ENCODE data around the gene ESR2.
"Not testable (repeated sequence)": the region's sequence is repeated elsewhere in the genome, so short reads cannot be mapped to it uniquely, and the experiment has no call there.

Gene ESR2

GRCh38 chr14:64195199-64195598 lies 99.0 kb downstream of the ESR2 start:
- DNase-seq, result no peak

GRCh38 chr14:64194404-64194803 lies 99.8 kb downstream of the ESR2 start:
- no peak for DNase-seq

GRCh38 chr14:64193821-64194220 lies 100.3 kb downstream of the ESR2 start:
- DNase-seq, result no peak

DNA sequence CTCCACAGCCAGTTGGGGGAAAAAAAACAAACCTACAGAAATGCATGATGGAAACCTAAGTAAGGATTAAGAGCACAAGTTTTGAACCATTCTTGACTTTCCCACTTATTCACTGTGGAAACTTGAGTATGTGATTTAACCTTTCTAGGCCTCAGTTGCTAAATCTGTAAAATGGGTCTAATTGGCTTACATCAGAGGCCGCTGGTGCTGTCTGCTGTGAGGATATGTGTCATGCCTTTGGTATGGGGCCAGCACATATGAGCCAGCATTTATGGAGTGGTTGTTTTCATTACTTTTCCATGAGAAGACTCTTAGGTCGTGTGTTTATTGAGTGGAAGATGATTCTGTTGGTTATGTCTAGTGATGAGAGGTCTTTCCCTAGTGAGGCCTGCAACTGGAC lies 102.4 kb downstream of the ESR2 start:
- DNase-seq, result no peak

GRCh38 chr14:64190974-64191502 lies 103.1 kb downstream of the ESR2 start:
- no peak for DNase-seq

- no peak for DNase-seq
These were observed 106.8 kb downstream of the ESR2 start for GRCh38 chr14:64187331-64187730.

DNA sequence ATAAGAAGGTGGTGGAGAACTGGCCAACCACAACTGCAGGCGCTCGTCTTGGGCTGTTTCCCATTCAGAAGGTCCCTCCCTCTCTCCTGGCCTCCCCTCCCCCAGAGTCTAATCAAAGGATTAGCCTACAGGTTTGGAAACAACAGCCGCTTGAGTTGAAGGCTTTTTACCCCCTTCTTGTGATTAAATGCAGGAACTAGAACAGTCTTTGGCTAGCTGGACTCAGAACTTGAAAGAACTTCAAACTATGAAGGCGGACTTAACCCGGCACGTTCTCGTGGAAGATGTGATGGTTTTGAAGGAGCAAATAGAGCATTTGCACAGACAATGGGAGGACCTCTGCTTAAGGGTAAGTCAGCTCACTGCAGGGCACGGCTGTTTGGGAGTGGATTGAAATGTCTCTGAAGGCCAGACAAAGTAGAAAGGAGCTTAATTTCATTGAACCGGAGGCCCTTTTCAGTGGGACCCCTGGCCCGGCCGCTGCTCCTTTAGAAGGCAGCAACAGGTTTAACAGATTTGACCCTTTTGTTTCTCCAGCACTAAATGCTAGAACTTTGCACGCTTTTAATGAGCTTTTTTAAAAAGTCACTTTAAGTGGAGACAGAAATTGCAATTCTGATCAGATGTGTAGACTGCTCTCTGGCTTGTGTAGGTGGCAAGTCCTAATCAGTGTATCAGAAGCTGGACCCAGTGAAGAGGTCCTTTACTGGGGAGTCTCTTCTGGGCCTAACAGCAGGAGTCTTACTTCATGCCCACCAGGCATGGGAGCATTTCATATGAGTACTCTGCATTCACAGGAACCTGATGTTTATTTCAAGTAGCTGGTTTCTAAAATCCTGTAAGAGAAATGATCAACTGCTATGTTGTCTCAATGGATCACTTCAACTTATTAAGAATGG lies 107.7 kb downstream of the ESR2 start:
- no peak for DNase-seq

DNA sequence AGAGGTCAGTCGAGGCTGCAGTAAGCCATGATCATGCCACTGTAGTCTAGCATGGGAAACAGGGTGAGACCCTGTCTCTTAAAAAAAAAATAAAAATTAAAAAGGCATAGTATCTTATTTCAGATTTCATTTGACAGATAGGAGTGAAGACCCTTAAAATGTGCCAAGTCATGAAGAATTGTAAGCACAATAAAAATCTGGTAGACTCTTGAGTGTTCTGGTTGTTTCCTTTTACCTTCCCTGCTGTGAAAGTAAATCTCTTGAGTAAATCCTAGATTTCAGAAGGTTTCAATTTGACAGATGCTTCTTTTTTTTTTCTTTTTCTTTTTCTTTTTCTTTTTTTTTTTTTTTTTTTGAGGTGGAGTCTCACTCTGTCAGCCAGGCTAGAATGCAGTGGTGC lies 109.0 kb downstream of the ESR2 start:
- DNase-seq, result no peak

DNA sequence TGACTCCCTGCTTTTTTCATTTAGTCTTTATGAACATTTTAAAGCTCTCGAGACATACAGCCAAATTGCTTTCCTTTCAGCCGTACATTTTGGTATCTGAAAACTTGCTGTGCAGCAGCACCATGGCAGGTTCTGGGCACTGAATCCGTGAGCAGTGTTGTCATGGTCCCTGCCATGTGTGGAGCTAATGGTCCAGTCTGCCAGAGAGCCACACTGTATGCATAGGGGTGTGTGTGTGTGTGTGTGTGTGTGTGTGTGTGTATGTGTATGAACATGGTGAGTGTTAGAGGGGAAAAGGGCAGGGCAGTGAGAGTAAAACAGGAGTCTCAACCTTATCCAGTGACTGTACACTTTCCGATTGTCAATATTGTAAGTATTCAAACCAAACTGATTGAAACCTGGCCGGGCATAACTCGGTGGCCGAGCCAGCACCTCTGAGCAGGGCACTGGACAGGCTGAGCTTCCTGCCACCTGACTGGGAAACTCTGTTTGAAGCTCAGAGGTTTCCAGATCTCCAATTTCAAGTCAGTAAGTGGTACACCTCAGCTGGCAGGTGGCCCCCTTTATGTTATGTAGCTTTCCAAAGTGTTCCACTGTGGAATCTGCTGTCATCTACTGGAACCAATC lies 110.0 kb downstream of the ESR2 start:
- DNase-seq, result no peak

GRCh38 chr14:64182908-64183307 lies 111.3 kb downstream of the ESR2 start:
- DNase-seq, result not testable (repeated sequence)

- DNase-seq, result no peak
These were observed 115.4 kb downstream of the ESR2 start for GRCh38 chr14:64178814-64179213.

DNA sequence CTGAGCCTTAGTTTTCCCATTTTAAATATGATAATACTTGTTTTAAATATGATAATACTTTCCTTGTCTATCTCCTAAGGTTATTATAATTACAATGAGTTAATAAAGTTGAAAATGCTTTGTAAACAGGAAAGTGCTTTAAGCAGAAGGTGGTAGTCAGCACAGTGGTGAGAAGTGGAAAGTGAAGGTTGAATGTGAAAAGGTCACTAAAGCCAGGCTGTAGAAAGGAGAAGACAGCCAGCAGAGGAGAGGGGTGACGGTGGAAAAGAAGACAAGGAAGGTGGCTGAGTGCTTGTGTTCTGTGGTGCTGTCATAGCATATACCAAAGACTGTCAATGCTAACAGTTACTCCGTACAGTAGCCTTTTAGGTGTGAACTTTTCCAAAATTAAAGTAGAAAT lies 117.8 kb downstream of the ESR2 start:
- DNase-seq, result no peak

DNA sequence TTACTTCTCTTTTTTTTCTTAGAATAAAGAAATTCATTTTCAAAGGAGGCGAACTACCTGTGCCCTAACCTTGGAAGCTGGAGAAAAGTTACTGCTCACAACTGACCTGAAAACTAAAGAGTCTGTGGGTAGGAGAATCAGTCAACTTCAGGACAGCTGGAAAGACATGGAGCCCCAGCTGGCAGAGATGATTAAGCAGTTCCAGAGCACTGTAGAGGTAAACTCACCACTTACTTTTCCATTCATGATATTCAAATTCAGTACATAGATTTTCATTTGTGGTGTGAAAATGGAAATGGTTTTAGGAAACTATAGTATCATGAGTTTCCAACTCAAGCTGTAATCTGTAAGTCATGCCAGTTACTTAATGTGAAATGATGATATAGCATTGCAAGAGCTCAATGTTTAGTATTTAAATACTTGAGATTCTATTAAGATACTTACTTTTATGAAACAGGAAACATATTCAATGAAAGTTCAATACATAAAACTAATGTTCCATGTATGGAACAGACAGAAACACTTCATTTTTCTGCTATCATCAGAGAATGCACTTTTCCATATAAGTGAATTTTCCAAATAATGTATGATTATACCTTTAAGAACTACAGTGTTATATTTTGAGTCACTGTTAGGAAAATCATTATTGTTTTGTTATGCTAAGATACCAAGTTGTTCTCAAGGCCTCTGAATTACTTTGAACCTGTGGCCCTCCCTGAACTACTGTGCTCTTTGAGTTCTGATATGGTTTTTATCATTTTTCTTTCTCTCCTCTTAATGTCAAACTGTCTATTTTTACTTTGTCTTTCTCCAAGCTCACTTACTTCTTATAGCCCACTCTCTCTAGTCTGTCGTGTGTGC lies 119.0 kb downstream of the ESR2 start:
- DNase-seq, result no peak

DNA sequence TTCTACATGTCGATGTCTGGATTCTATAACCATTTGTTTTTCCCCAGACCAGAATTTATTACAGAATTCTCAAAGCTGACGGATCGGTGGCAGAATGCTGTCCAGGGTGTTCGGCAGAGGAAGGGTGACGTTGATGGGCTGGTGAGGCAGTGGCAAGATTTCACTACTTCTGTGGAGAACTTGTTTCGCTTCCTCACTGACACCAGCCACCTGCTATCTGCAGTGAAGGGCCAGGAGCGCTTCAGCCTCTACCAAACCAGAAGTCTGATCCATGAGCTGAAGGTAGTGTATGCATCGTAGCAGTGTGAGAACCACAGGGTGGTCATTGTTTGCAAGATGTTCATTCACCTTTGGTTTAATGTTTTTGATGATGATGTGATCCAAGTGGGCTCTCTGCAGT lies 124.0 kb downstream of the ESR2 start:
- no peak for DNase-seq

- no peak for DNase-seq
These were observed 134.6 kb downstream of the ESR2 start for GRCh38 chr14:64159588-64159987.

- no peak for DNase-seq
These were observed 135.6 kb downstream of the ESR2 start for GRCh38 chr14:64158608-64159007.

DNA sequence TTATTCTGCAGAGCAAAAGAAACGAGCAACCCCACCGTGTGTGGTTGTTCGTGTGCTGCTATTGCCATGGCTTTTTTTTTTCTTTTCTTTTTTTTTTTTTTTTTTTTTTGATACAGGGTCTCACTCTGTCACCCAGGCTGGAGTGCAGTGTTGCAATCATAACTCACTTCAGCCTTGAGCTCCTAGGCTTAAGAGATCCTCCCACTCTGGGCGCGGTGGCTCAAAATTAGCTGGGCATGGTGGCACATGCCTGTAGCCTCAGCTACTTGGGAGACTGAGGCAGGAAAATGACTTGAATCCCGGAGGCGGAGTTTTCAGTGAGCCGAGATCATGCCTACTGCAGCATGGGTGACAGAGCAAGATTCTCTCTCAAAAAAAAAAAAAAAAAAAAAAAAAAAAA lies 144.2 kb downstream of the ESR2 start:
- no peak for DNase-seq

- no peak for DNase-seq
These were observed 146.9 kb downstream of the ESR2 start for GRCh38 chr14:64147126-64147790.

GRCh38 chr14:64137657-64138290 lies 156.4 kb downstream of the ESR2 start:
- DNase-seq, result no peak

GRCh38 chr14:64126548-64126947 lies 167.6 kb downstream of the ESR2 start:
- DNase-seq, result no peak

DNA sequence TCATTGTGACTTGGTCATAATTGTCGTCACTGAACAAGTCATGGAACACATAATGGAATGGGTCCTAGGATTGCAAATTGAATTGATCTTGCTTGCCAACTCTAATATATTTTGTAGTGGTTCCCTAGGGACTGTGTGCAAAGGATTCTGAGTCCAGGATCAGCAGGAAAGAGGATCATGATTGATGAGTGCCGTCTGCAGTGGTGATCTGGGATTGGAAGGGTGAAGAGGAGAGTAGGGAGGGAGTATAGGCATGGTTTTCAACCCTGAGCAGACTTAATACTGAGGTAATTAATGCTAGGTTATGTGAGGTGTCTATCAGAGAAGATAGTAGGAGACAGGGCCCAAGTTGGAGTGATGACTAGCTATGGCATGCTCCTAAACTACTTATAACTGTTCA lies 168.9 kb downstream of the ESR2 start:
- DNase-seq, result no peak

DNA sequence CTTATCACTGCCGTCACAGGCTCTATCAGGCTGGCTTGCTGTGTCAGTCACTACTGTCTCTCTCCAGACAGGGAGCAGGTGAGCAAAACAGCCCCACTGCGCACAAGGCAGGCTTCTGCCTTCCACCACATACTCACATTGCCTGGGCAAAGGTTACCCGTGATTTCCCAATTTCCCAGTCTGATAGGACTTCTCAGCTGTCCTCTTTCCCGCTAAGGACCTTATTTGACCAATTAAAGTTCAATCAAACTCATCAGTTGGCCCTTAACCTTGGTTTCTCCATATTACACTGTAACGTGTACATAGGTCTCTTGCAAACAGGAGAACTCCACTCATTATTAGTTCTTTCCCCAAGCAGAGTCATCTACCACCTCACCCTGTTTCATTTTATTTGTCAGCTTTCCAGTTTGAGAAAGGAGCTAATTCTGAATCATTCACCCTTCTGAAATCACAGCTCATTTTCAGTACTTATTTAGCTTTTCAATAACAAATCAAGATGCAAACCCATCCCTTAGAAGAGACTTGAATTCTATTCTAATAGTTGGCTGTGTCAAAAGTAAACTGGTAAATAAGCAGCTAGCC lies 170.8 kb downstream of the ESR2 start:
- DNase-seq, result no peak

All from stimulated activated naive CD4-positive, alpha-beta T cell (primary cell).